ENCODE data around the gene SLC25A25. TPM values are rescaled to one million over a fixed set of nuclear protein-coding genes. Genes with fewer than 3 reads are reported as not detected.
"Not testable (repeated sequence)": the region's sequence is repeated elsewhere in the genome, so short reads cannot be mapped to it uniquely, and the experiment has no call there.

SLC25A25 gene
- total RNA-seq, 1 experiment from 2014 or later: 15.5 TPM

GRCh38 chr9:128121924-128122808 lies 54.1 kb downstream of the SLC25A25 start:
- no peak for DNase-seq (ENCODE audit: extremely low read depth, low read depth)

GRCh38 chr9:128122809-128123175 lies 54.8 kb downstream of the SLC25A25 start:
- no peak for DNase-seq (ENCODE audit: extremely low read depth, low read depth)

- no peak for DNase-seq (ENCODE audit: extremely low read depth, low read depth)
Measured at GRCh38 chr9:128123451-128124080, 55.5 kb downstream of the SLC25A25 start.

- DNase-seq (ENCODE audit: extremely low read depth, low read depth): no peak
Measured at GRCh38 chr9:128124451-128124850, 56.4 kb downstream of the SLC25A25 start.

- peak; percentile 48 for DNase-seq (ENCODE audit: extremely low read depth, low read depth)
Measured at GRCh38 chr9:128124873-128125579, 57.0 kb downstream of the SLC25A25 start.

- no peak for DNase-seq (ENCODE audit: extremely low read depth, low read depth)
Measured at GRCh38 chr9:128125580-128126354, 57.7 kb downstream of the SLC25A25 start.

- peak; percentile 81 for DNase-seq (ENCODE audit: extremely low read depth, low read depth)
Measured at GRCh38 chr9:128127568-128127989, 59.5 kb downstream of the SLC25A25 start, which contains the start of gene PTGES2. TSS of gene PTGES2 (minus strand) at chr9:128127729. CDS start at chr9:128127717, 12 bp downstream.

- DNase-seq (ENCODE audit: extremely low read depth, low read depth): peak; percentile 88
Measured at GRCh38 chr9:128127990-128128835, 60.2 kb downstream of the SLC25A25 start.

- DNase-seq (ENCODE audit: extremely low read depth, low read depth): no peak
Measured at GRCh38 chr9:128128836-128129590, 61.0 kb downstream of the SLC25A25 start.

- DNase-seq (ENCODE audit: extremely low read depth, low read depth): not testable (repeated sequence)
Measured at GRCh38 chr9:128129976-128130590, 62.1 kb downstream of the SLC25A25 start.

GRCh38 chr9:128130651-128131050 lies 62.6 kb downstream of the SLC25A25 start:
- DNase-seq (ENCODE audit: extremely low read depth, low read depth): not testable (repeated sequence)

- not testable (repeated sequence) for DNase-seq (ENCODE audit: extremely low read depth, low read depth)
Measured at GRCh38 chr9:128131346-128131745, 63.3 kb downstream of the SLC25A25 start.

- not testable (repeated sequence) for DNase-seq (ENCODE audit: extremely low read depth, low read depth)
Measured at GRCh38 chr9:128132139-128132538, 64.1 kb downstream of the SLC25A25 start.

GRCh38 chr9:128135561-128135960 lies 67.5 kb downstream of the SLC25A25 start:
- not testable (repeated sequence) for DNase-seq (ENCODE audit: extremely low read depth, low read depth)

- DNase-seq (ENCODE audit: extremely low read depth, low read depth): no peak
Measured at GRCh38 chr9:128136816-128137793, 69.1 kb downstream of the SLC25A25 start.

- no peak for DNase-seq (ENCODE audit: extremely low read depth, low read depth)
Measured at GRCh38 chr9:128138001-128138400, 70.0 kb downstream of the SLC25A25 start.

- no peak for DNase-seq (ENCODE audit: extremely low read depth, low read depth)
Measured at GRCh38 chr9:128139621-128140020, 71.6 kb downstream of the SLC25A25 start.

Measured in NCI-H460 (cell line).